Astrocyte (in vitro differentiated cells and primary cell): ENCODE results near the gene NDUFA11.

Source experiments
- CTCF ChIP-seq: IDR thresholded peaks from 2 replicates; pipeline ENCODE4 v1.5.1; 2011; ENCODE audit warnings: low read depth, mild to moderate bottlenecking, inconsistent platforms, low read length, moderate library complexity; ENCODE audit not compliant: insufficient read depth
- EZH2 ChIP-seq: IDR thresholded peaks from 2 replicates; pipeline ENCODE4 v1.6.1; 2012; ENCODE audit warnings: mild to moderate bottlenecking, low read length, inconsistent platforms; ENCODE audit not compliant: insufficient read depth

- TF ChIP-seq CTCF: no peak
- no peak for TF ChIP-seq EZH2
Observed at GRCh38 chr19:5904352-5905113, 943 bp upstream of the NDUFA11 start, which contains the start of gene VMAC.
